GM04504 (cell line): ENCODE data around the gene ACER2.

Experiments used
- DNase-seq: peaks from one replicate; pipeline ENCODE4 v3.0.0-alpha.2; 2012; ENCODE audit warnings: low read depth

The ACER2 gene

GRCh38 chr9:19486803-19487202, 78.0 kb downstream of the ACER2 start:
- DNase-seq: no peak

- DNase-seq: no peak
These were observed 79.9 kb downstream of the ACER2 start for GRCh38 chr9:19488721-19489120.

GRCh38 chr9:19490269-19490668, 81.5 kb downstream of the ACER2 start:
- DNase-seq: no peak

GRCh38 chr9:19490828-19491227, 82.0 kb downstream of the ACER2 start:
- no peak for DNase-seq

- no peak for DNase-seq
These were observed 84.0 kb downstream of the ACER2 start for GRCh38 chr9:19492775-19493173.

- peak; percentile 65 for DNase-seq
These were observed 84.5 kb downstream of the ACER2 start for GRCh38 chr9:19493174-19493811.

- no peak for DNase-seq
These were observed 85.1 kb downstream of the ACER2 start for GRCh38 chr9:19493876-19494275.

GRCh38 chr9:19495186-19496028, 86.6 kb downstream of the ACER2 start:
- no peak for DNase-seq

GRCh38 chr9:19496321-19497050, 87.7 kb downstream of the ACER2 start:
- no peak for DNase-seq

GRCh38 chr9:19497276-19497675, 88.5 kb downstream of the ACER2 start:
- no peak for DNase-seq

GRCh38 chr9:19498015-19498414, 89.2 kb downstream of the ACER2 start:
- peak; percentile 8 for DNase-seq
